Parathyroid adenoma (tissue), 2 donors: Measurements from ENCODE around the gene FAM234B.

Source experiments
- H2AFZ ChIP-seq: fragments of 300-600 bp; sonication (generic); one replicate; pipeline ENCODE4 v1.7.0; 2017; ENCODE audit warnings: antibody characterized with exemption, mild to moderate bottlenecking
- H3K27ac ChIP-seq: fragments of 300-600 bp; sonication (generic); one replicate; pipeline ENCODE4 v1.7.0; 2017
- H3K27me3 ChIP-seq: fragments of 300-600 bp; sonication (generic); one replicate; pipeline ENCODE4 v1.7.0; 2017; ENCODE audit warnings: low read length; ENCODE audit not compliant: control insufficient read depth, insufficient read depth
- H3K36me3 ChIP-seq: fragments of 300-600 bp; sonication (generic); one replicate; pipeline ENCODE4 v1.7.0; 2017; ENCODE audit warnings: low read length; ENCODE audit not compliant: control insufficient read depth, insufficient read depth
- H3K4me1 ChIP-seq: fragments of 300-600 bp; sonication (generic); one replicate; pipeline ENCODE4 v1.7.0; 2017; ENCODE audit warnings: control low read depth
- H3K4me2 ChIP-seq: fragments of 300-600 bp; sonication (generic); one replicate; pipeline ENCODE4 v1.7.0; 2017; ENCODE audit warnings: low read length
- H3K4me3 ChIP-seq: fragments of 300-600 bp; sonication (generic); one replicate; pipeline ENCODE4 v1.7.0; 2017; ENCODE audit warnings: low read depth, low read length
- H3K79me2 ChIP-seq: fragments of 300-600 bp; sonication (generic); one replicate; pipeline ENCODE4 v1.7.0; 2017; ENCODE audit warnings: control low read depth
- H3K9ac ChIP-seq: fragments of 300-600 bp; sonication (generic); one replicate; pipeline ENCODE4 v1.7.0; 2017; ENCODE audit warnings: mild to moderate bottlenecking
- H3K9me3 ChIP-seq: fragments of 300-600 bp; sonication (generic); one replicate; pipeline ENCODE4 v1.7.0; 2017; ENCODE audit warnings: low read length; ENCODE audit not compliant: control insufficient read depth
- TF ChIP-seq, protein P1 (sequence below): fragments of 300-600 bp; sonication (generic); IDR thresholded peaks from one replicate; pipeline ENCODE4 v1.7.0; 2017; ENCODE audit warnings: antibody characterized with exemption, mild to moderate bottlenecking
- donor health status: primary hyperparathyroidism.

Gene FAM234B

DNA sequence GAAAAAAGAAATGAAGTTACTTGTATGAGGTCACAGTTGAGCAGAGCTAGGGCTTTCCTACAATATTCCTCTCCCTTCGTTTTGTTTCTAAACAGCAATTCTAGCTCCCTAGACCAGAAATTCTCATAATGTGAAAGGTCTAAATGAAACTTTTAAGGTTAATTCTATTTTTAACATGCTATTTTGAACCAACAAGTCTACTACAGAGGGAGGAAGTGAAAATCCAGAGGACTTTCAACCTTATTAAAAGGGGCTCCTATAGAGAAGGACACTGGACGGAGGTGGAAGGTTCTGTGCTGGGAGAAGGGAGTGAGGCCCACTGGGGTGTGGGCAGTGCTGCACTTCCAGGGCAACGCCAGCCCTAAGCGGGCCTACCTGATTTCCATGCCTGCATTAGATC, 45.9 kb downstream of the FAM234B start:
- Histone ChIP-seq H3K9me3 (no peaks in the 10 kb centered on the region), H3K4me3 (no peak overlapping the region), H3K36me3 (no peaks in the 10 kb centered on the region), H3K27ac (no peak overlapping the region), H2AFZ (no peak overlapping the region), H3K79me2 (no peaks in the 10 kb centered on the region), H3K4me2 (no peak overlapping the region), H3K4me1 (no peaks in the 10 kb centered on the region), H3K9ac (no peak overlapping the region), H3K27me3 (no peaks in the 10 kb centered on the region)
- TF ChIP-seq, protein P1, sequence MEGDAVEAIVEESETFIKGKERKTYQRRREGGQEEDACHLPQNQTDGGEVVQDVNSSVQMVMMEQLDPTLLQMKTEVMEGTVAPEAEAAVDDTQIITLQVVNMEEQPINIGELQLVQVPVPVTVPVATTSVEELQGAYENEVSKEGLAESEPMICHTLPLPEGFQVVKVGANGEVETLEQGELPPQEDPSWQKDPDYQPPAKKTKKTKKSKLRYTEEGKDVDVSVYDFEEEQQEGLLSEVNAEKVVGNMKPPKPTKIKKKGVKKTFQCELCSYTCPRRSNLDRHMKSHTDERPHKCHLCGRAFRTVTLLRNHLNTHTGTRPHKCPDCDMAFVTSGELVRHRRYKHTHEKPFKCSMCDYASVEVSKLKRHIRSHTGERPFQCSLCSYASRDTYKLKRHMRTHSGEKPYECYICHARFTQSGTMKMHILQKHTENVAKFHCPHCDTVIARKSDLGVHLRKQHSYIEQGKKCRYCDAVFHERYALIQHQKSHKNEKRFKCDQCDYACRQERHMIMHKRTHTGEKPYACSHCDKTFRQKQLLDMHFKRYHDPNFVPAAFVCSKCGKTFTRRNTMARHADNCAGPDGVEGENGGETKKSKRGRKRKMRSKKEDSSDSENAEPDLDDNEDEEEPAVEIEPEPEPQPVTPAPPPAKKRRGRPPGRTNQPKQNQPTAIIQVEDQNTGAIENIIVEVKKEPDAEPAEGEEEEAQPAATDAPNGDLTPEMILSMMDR: no peak

DNA sequence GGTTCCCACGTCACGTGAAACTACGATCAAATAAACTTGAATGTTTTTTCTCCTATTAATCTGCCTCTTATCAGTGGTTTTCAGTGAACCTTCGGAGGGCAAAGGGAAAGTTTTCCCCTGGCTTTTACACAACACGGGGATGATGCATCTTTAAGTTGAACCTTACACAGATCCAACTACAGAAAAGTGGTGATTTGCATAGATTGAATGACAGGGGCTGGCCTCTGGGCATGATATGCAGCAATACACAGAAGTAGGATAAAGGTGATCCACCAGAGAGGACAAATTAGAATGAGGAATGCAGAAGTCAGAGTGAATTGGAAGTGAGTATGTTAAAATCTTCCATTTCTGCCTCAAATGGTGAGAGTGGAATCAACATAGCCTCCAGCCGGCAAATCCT, 47.7 kb downstream of the FAM234B start:
- Histone ChIP-seq H3K4me2 (no peak overlapping the region), H3K9ac (no peak overlapping the region), H3K79me2 (no peaks in the 10 kb centered on the region), H3K9me3 (no peaks in the 10 kb centered on the region), H2AFZ (no peak overlapping the region), H3K36me3 (no peaks in the 10 kb centered on the region), H3K27me3 (no peaks in the 10 kb centered on the region), H3K27ac (no peak overlapping the region), H3K4me1 (no peaks in the 10 kb centered on the region), H3K4me3 (no peak overlapping the region)
- TF ChIP-seq, protein P1: no peak

DNA sequence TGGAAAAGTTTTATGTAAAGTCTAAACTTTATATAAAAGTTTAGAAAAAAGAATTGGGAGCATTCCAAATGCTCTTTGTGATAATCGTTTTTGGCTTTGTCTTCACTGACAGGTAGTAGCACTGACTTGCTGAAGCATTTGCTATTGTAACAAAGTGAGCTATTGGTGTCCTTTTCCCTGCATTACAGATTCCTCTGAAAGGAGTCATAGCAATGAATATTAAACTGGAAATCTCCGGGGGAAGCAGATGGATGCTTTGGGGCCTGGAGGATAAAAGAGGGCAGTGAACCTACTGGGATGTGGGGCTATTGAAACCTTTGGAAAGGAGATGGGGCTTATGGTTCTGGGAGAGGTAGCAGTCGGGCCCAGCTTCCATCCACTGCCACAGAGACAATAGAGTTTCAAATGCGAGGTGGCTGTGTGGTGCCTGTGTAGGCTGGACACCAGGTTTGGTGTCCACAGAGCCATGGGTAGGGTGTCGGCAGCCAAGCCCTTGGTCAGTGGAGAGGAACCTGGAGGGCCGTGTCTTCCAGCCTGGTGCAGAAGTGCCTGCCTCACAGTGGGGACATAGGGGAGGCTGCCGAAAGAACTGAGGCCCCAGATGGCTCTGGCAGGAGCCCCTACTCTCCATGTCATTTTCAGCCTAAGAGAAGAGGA, 49.1 kb downstream of the FAM234B start:
- no peak overlapping the region for H3K27ac ChIP-seq
- no peak overlapping the region for H3K9ac ChIP-seq
- H3K79me2 ChIP-seq: no peaks in the 10 kb centered on the region
- no peaks in the 10 kb centered on the region for H3K9me3 ChIP-seq
- no peak overlapping the region for H2AFZ ChIP-seq
- TF ChIP-seq, protein P1: no peak
- H3K4me2 ChIP-seq: no peak overlapping the region
- H3K27me3 ChIP-seq: no peaks in the 10 kb centered on the region
- H3K4me3 ChIP-seq: no peak overlapping the region
- peaks cover 4% of the 10 kb centered on the region for H3K4me1 ChIP-seq
- H3K36me3 ChIP-seq: no peaks in the 10 kb centered on the region

DNA sequence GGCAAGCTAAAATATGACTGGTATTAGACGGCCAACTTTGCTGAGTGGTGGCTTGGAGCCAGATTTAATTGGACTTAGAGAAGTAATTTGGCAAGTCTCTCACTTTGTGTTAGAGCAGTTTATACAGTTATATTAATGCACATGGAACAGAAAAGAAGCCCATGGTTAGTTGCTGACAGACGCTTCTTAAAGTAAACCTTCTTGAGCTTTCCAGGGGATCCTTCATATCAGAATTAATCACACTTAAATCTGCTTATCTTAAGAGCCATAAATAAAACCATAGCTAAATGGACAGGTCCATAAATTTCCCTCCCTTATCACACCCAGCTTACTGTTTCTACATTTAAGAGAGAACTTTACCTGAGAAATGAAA, 49.7 kb downstream of the FAM234B start:
- H3K9me3 ChIP-seq: no peaks in the 10 kb centered on the region
- no peaks in the 10 kb centered on the region for H3K36me3 ChIP-seq
- H3K4me2 ChIP-seq: no peak overlapping the region
- no peaks in the 10 kb centered on the region for H3K79me2 ChIP-seq
- no peak overlapping the region for H3K9ac ChIP-seq
- no peak overlapping the region for H3K27ac ChIP-seq
- no peaks in the 10 kb centered on the region for H3K27me3 ChIP-seq
- TF ChIP-seq, protein P1: no peak
- no peak overlapping the region for H3K4me3 ChIP-seq
- peaks cover 4% of the 10 kb centered on the region for H3K4me1 ChIP-seq
- no peak overlapping the region for H2AFZ ChIP-seq

DNA sequence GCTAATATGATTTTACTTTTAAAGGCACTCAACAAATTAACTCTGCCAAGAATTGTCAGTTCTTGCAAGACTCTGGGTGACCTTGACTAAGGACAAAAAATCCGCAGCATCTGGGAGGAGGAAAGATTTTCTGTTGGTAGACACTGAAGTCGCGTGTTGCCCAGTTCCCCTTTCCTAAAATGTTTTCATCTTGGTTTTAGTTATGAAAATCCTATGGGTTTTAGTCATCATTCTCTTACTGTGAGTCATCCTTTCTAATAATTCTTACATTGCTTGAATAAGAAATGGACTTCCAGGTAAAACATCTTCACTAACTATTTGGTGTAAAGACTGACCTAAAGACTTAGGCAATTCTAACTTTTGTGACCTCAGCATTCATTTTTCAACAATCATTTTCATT, 50.2 kb downstream of the FAM234B start:
- H3K4me3 ChIP-seq: no peak overlapping the region
- no peaks in the 10 kb centered on the region for H3K36me3 ChIP-seq
- H3K79me2 ChIP-seq: no peaks in the 10 kb centered on the region
- no peak overlapping the region for H2AFZ ChIP-seq
- H3K4me1 ChIP-seq: peaks cover 4% of the 10 kb centered on the region
- no peaks in the 10 kb centered on the region for H3K27me3 ChIP-seq
- TF ChIP-seq, protein P1: no peak
- no peak overlapping the region for H3K9ac ChIP-seq
- no peak overlapping the region for H3K4me2 ChIP-seq
- H3K27ac ChIP-seq: no peak overlapping the region
- H3K9me3 ChIP-seq: no peaks in the 10 kb centered on the region
